ENCODE results near the gene ALDOC. TPM values are rescaled to one million over a fixed set of nuclear protein-coding genes. Genes with fewer than 3 reads are reported as not detected.
"Not testable (repeated sequence)": the region's sequence is repeated elsewhere in the genome, so short reads cannot be mapped to it uniquely, and the experiment has no call there.

The ALDOC gene
- polyA plus RNA-seq, 2 of the 4 experiments (the other 2 are of a cell fraction) = 1.9 to 6.3 TPM

GRCh38 chr17:28578246-28579195 is 1.8 kb upstream of the ALDOC start:
- no peak overlapping the region for H3K27ac ChIP-seq
- no peak overlapping the region for H3K4me2 ChIP-seq
- no peak for ATAC-seq
- no peaks in the 10 kb centered on the region for H3K9me3 ChIP-seq
- H3K4me3 ChIP-seq = no peak overlapping the region
- no peak for FAIRE-seq
- WGBS (ENCODE audit: missing lambda C conversion rate) = 96% methylated on average over 8 of the region's 8 CpGs
- ChIA-PET POLR2A (no interaction called here), CTCF (interaction anchor here (0.9 to 1.7 kb wide), 4 partner anchors 34 to 83 kb away, joined by 3 to 8 read pairs (median 6); no protein-coding TSS in a partner anchor)
- no peak for TF ChIP-seq EHF (CRISPR knock-in tag; IDR thresholded peaks at IDR 0.05)
- TF ChIP-seq JUN (IDR thresholded peaks at IDR 0.05) = no peak
- no peak for TF ChIP-seq CEBPB (IDR thresholded peaks at IDR 0.05)
- no peak for TF ChIP-seq ZSCAN20 (CRISPR knock-in tag; IDR thresholded peaks at IDR 0.05)
- no peak for TF ChIP-seq USF2 (IDR thresholded peaks at IDR 0.05)
- TF ChIP-seq POLR2A (IDR thresholded peaks at IDR 0.05; ENCODE audit: low read length) = no peak
- no peak for TF ChIP-seq RNF2 (IDR thresholded peaks at IDR 0.05; ENCODE audit: borderline replicate concordance, low read depth)
- TF ChIP-seq, protein P1, sequence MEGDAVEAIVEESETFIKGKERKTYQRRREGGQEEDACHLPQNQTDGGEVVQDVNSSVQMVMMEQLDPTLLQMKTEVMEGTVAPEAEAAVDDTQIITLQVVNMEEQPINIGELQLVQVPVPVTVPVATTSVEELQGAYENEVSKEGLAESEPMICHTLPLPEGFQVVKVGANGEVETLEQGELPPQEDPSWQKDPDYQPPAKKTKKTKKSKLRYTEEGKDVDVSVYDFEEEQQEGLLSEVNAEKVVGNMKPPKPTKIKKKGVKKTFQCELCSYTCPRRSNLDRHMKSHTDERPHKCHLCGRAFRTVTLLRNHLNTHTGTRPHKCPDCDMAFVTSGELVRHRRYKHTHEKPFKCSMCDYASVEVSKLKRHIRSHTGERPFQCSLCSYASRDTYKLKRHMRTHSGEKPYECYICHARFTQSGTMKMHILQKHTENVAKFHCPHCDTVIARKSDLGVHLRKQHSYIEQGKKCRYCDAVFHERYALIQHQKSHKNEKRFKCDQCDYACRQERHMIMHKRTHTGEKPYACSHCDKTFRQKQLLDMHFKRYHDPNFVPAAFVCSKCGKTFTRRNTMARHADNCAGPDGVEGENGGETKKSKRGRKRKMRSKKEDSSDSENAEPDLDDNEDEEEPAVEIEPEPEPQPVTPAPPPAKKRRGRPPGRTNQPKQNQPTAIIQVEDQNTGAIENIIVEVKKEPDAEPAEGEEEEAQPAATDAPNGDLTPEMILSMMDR (IDR thresholded peaks at IDR 0.05) = no peak
- TF ChIP-seq, protein P2, sequence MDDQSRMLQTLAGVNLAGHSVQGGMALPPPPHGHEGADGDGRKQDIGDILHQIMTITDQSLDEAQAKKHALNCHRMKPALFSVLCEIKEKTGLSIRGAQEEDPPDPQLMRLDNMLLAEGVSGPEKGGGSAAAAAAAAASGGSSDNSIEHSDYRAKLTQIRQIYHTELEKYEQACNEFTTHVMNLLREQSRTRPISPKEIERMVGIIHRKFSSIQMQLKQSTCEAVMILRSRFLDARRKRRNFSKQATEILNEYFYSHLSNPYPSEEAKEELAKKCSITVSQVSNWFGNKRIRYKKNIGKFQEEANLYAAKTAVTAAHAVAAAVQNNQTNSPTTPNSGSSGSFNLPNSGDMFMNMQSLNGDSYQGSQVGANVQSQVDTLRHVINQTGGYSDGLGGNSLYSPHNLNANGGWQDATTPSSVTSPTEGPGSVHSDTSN (IDR thresholded peaks at IDR 0.05) = no peak
- no peak for TF ChIP-seq RCOR1 (IDR thresholded peaks at IDR 0.05; ENCODE audit: low read depth, low read length)
- H3K4me1 ChIP-seq = peaks cover 4% of the 10 kb centered on the region; the same call in 2 of the 3 replicates
- no peak for DNase-seq (ENCODE audit: low read depth in 1 of 2, low spot score in 1 of 2)

GRCh38 chr17:28577466-28577824 is 750 bp upstream of the ALDOC start:
- ChIA-PET CTCF (interaction anchor here (0.6 to 1.9 kb wide), 7 partner anchors 8 to 254 kb away, joined by 3 to 8 read pairs (median 6); no protein-coding TSS in a partner anchor), POLR2A (no interaction called here)
- TF ChIP-seq, protein P1 (IDR thresholded peaks at IDR 0.05) = no peak
- TF ChIP-seq HOXA7 (CRISPR knock-in tag; IDR thresholded peaks at IDR 0.05) (no peak), JUN (IDR thresholded peaks at IDR 0.05) (no peak), FOSB (CRISPR knock-in tag; IDR thresholded peaks at IDR 0.05) (no peak)
- FAIRE-seq = no peak
- no peak for ATAC-seq
- Histone ChIP-seq H3K27ac (no peak overlapping the region), H3K4me1 (peaks cover 14% of the 10 kb centered on the region), H3K4me2 (peak overlapping the region; percentile 36; the same call in 2 of the 3 replicates), H3K4me3 (no peak overlapping the region), H3K9me3 (no peaks in the 10 kb centered on the region)
- no peak for DNase-seq (ENCODE audit: low read depth in 1 of 2, low spot score in 1 of 2)
- WGBS (ENCODE audit: missing lambda C conversion rate) = 96% methylated on average over 3 of the region's 3 CpGs

- H3K4me2 ChIP-seq; FAIRE-seq; POLR2A ChIA-PET; H3K4me3 ChIP-seq; H3K9me3 ChIP-seq; H3K27ac ChIP-seq; DNase-seq (ENCODE audit: low read depth in 1 of 2, low spot score in 1 of 2); ATAC-seq: not testable (repeated sequence)
- H3K4me1 ChIP-seq = peaks cover 20% of the 10 kb centered on the region
- 89% methylated on average over 3 of the region's 3 CpGs for WGBS (ENCODE audit: missing lambda C conversion rate)
- CTCF ChIA-PET = interaction anchor here (0.8 to 2.6 kb wide), 6 partner anchors 14 to 81 kb away, joined by 3 to 11 read pairs (median 4); no protein-coding TSS in a partner anchor
Observed at GRCh38 chr17:28576016-28576415, 679 bp downstream of the ALDOC start.
